Measurements from ENCODE around the gene PTPN3.

PTPN3 gene

GRCh38 chr9:109418827-109419226, 79.3 kb downstream of the PTPN3 start:
- ATAC-seq, result no peak
- TF ChIP-seq PATZ1 (CRISPR knock-in tag; IDR thresholded peaks at IDR 0.05; ENCODE audit: borderline replicate concordance) (no peak), ISL1 (CRISPR knock-in tag; IDR thresholded peaks at IDR 0.05) (no peak), TCF4 (CRISPR knock-in tag; IDR thresholded peaks at IDR 0.05; ENCODE audit: borderline replicate concordance) (no peak), ESRRG (CRISPR knock-in tag; IDR thresholded peaks at IDR 0.05) (no peak), BACH2 (CRISPR knock-in tag; IDR thresholded peaks at IDR 0.05; ENCODE audit: borderline replicate concordance) (no peak), POU6F1 (CRISPR knock-in tag; IDR thresholded peaks at IDR 0.05; ENCODE audit: borderline replicate concordance, low read depth) (no peak), ZFP30 (CRISPR knock-in tag; IDR thresholded peaks at IDR 0.05) (no peak), CREB5 (CRISPR knock-in tag; IDR thresholded peaks at IDR 0.05; ENCODE audit: low read depth) (no peak)

- ATAC-seq, result no peak
- TF ChIP-seq CREB5 (CRISPR knock-in tag; IDR thresholded peaks at IDR 0.05; ENCODE audit: low read depth) (no peak), TSHZ2 (CRISPR knock-in tag; IDR thresholded peaks at IDR 0.05) (no peak), CSDC2 (CRISPR knock-in tag; IDR thresholded peaks at IDR 0.05) (no peak)
Observed at GRCh38 chr9:109417585-109418544, 80.2 kb downstream of the PTPN3 start.

GRCh38 chr9:109417054-109417453, 81.1 kb downstream of the PTPN3 start:
- TF ChIP-seq SNAI2 (CRISPR knock-in tag; IDR thresholded peaks at IDR 0.05) (no peak), ZC3H10 (CRISPR knock-in tag; IDR thresholded peaks at IDR 0.05) (no peak)
- ATAC-seq, result peak; percentile 54; the same call in 2 of the 3 replicates

GRCh38 chr9:109416135-109416706, 81.9 kb downstream of the PTPN3 start:
- no peak for ATAC-seq
- no peak for TF ChIP-seq BACH2 (CRISPR knock-in tag; IDR thresholded peaks at IDR 0.05; ENCODE audit: borderline replicate concordance)
- TF ChIP-seq ZFP30 (CRISPR knock-in tag; IDR thresholded peaks at IDR 0.05), result no peak
- no peak for TF ChIP-seq CSDC2 (CRISPR knock-in tag; IDR thresholded peaks at IDR 0.05)
- TF ChIP-seq ESRRG (CRISPR knock-in tag; IDR thresholded peaks at IDR 0.05), result no peak
- no peak for TF ChIP-seq ZFP3 (CRISPR knock-in tag; IDR thresholded peaks at IDR 0.05)
- TF ChIP-seq ZNF70 (CRISPR knock-in tag; IDR thresholded peaks at IDR 0.05), result no peak
